ENCODE measurements around the gene KRT73. TPM values are rescaled to one million over a fixed set of nuclear protein-coding genes. Genes with fewer than 3 reads are reported as not detected.

KRT73 gene
- polyA plus RNA-seq, 1 experiment, result not detected

DNA sequence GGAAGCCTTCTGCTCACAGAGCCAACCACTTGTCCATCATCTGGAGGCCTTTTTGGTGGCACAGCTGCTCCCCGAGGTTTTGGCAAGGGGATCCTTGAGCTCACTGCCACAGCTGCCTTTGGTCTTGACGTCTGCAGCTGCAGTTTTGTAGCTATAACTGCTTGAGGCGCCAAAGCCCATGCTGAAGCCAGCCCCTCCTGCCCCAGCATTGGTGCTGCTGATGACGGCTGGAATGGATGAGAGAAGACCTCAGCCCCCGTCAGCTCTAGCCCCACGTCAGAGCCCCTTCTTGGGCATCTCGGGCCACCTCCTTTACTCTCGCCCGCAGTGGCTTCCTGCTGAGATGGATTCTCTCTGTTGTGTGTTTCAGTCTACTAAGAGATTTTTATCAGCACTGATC lies 32.4 kb downstream of the KRT73 start:
- H3K27me3 ChIP-seq (ENCODE audit: control insufficient read depth, insufficient read depth, low read length), result peaks cover 16% of the 10 kb centered on the region
- POLR2A ChIA-PET, result no interaction called here
- TF ChIP-seq, protein P1, sequence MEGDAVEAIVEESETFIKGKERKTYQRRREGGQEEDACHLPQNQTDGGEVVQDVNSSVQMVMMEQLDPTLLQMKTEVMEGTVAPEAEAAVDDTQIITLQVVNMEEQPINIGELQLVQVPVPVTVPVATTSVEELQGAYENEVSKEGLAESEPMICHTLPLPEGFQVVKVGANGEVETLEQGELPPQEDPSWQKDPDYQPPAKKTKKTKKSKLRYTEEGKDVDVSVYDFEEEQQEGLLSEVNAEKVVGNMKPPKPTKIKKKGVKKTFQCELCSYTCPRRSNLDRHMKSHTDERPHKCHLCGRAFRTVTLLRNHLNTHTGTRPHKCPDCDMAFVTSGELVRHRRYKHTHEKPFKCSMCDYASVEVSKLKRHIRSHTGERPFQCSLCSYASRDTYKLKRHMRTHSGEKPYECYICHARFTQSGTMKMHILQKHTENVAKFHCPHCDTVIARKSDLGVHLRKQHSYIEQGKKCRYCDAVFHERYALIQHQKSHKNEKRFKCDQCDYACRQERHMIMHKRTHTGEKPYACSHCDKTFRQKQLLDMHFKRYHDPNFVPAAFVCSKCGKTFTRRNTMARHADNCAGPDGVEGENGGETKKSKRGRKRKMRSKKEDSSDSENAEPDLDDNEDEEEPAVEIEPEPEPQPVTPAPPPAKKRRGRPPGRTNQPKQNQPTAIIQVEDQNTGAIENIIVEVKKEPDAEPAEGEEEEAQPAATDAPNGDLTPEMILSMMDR (IDR thresholded peaks at IDR 0.05; ENCODE audit: insufficient read depth, low read depth, low read length), result no peak
- CTCF ChIA-PET, result interaction anchor here (0.6 to 17.2 kb wide), 6 partner anchors 10 to 394 kb away, joined by 3 to 283 read pairs (median 4); no protein-coding TSS in a partner anchor
- H3K4me3 ChIP-seq (ENCODE audit: low read depth, low read length), result no peak overlapping the region
- no peaks in the 10 kb centered on the region for H3K36me3 ChIP-seq (ENCODE audit: control insufficient read depth, insufficient read depth, low read length)
- DNase-seq (ENCODE audit: low read depth), result no peak

DNA sequence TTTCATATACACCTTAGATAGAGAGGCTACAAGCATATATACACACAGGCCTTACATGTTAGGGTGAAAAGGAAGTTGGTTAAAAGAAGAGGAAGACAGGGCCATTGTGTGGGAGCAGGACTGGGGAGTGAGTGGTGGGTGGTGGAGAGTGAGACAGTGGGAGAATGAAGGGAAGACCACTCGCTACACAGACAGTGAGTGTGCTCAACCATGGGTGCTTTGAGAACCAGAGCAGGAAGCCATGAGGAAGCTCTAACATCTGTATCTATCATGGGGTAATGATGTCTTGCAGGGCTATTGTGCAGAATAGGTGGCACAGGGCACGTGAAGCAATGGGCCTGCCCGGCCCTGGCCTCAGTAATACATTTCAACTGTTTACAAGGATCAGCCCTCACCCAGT lies 33.3 kb downstream of the KRT73 start:
- no peak for DNase-seq (ENCODE audit: low read depth)

DNA sequence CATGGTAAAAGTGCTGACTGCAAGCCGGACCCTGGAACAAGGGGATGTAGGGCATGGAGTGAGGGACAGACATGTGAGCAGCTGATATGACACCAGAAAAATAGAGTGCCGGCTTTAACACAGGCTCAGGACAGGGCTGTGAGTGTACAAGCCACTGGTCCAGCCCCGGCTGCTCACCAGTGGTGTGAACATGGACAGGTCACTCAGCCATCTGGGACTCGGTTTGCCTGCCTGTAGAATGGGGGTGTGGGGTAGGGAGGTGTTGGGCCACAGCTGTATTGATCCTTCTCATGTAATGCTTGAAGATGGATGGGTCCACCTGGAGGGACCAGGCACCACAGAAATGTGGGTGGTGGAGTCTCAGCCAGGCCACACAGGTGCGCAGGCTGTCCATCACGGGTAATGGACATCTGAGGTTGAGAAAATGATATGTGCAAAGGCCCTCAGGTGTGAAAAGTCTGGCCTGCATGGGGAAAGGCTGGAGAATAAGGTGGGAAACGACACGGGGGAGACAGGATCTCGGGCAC lies 34.1 kb downstream of the KRT73 start:
- ChIA-PET POLR2A (no interaction called here), CTCF (interaction anchor here (0.9 to 17.2 kb wide), 10 partner anchors 21 to 305 kb away, joined by 3 to 283 read pairs (median 6); partner anchors contain the start of gene KRT84)
- DNase-seq (ENCODE audit: low read depth), result no peak
- Histone ChIP-seq H3K27me3 (ENCODE audit: control insufficient read depth, insufficient read depth, low read length) (peaks cover 17% of the 10 kb centered on the region), H3K36me3 (ENCODE audit: control insufficient read depth, insufficient read depth, low read length) (no peaks in the 10 kb centered on the region), H3K4me3 (ENCODE audit: low read depth, low read length) (no peak overlapping the region)
- TF ChIP-seq, protein P1 (IDR thresholded peaks at IDR 0.05; ENCODE audit: insufficient read depth, low read depth, low read length), result no peak

More for the DNA sequence above, 33.3 kb downstream of the KRT73 start:
- Histone ChIP-seq H3K36me3 (ENCODE audit: control insufficient read depth, insufficient read depth, low read length) (no peaks in the 10 kb centered on the region), H3K27me3 (ENCODE audit: control insufficient read depth, insufficient read depth, low read length) (peaks cover 16% of the 10 kb centered on the region), H3K4me3 (ENCODE audit: low read depth, low read length) (no peak overlapping the region)
- CTCF ChIA-PET, result interaction anchor here (0.5 to 17.2 kb wide), 7 partner anchors 21 to 395 kb away, joined by 3 to 283 read pairs (median 5); partner anchors contain the start of gene KRT84
- TF ChIP-seq, protein P1 (IDR thresholded peaks at IDR 0.05; ENCODE audit: insufficient read depth, low read depth, low read length), result no peak
- POLR2A ChIA-PET, result no interaction called here

DNA sequence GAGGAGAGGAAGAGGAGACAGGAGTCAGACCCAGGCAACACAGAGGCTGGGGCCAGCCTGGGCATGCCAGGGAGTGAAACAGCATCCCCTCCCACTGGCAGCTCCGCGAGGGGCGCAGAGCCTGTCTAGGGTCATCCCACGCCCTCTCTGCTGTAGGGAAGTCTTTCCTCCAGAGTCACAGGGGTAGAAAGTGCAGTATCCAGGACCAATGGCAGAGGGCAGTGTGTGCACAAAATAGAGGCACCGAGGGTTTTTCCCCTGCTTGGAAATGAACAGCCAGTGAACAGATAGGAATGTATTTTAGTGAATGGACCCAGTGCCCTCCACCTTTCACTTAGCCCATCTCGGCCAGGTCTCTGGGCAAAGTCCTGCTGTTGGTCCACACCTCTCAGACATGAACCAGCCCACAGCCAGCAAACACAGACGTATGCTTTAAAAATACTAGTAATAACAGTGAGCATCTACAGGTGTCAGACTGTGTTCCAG lies 35.3 kb downstream of the KRT73 start:
- Histone ChIP-seq H3K4me3 (ENCODE audit: low read depth, low read length) (no peak overlapping the region), H3K36me3 (ENCODE audit: control insufficient read depth, insufficient read depth, low read length) (no peaks in the 10 kb centered on the region), H3K27me3 (ENCODE audit: control insufficient read depth, insufficient read depth, low read length) (peaks cover 16% of the 10 kb centered on the region)
- TF ChIP-seq, protein P1 (IDR thresholded peaks at IDR 0.05; ENCODE audit: insufficient read depth, low read depth, low read length), result peak; percentile 76
- ChIA-PET POLR2A (no interaction called here), CTCF (interaction anchor here (0.7 to 17.2 kb wide), 16 partner anchors 9 to 426 kb away, joined by 3 to 283 read pairs (median 5); partner anchors contain the start of genes KRT5, KRT74 and KRT84)
- no peak for DNase-seq (ENCODE audit: low read depth)

DNA sequence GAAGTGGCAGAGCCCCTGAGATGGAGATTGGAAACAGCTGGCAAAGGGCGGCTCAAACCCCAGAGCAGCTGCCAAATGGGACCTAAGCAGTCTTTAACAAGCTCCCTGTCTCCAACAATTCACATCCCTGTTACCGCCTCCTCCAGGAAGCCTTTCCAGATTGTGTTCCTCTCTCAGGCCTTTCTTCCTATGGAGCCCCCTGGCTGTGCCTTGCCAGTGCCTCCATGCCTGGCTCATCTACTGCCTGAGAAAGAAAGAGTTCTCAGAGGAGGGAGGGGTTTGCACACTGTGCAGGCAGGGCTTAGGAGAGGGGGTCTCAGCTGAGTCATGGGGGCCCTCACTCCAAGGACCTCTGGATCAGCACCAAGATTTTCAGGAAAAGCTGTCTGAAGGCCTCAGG lies 35.9 kb downstream of the KRT73 start:
- TF ChIP-seq, protein P1 (IDR thresholded peaks at IDR 0.05; ENCODE audit: insufficient read depth, low read depth, low read length), result no peak
- ChIA-PET POLR2A (no interaction called here), CTCF (interaction anchor here (0.7 to 17.2 kb wide), 15 partner anchors 9 to 425 kb away, joined by 3 to 283 read pairs (median 5); partner anchors contain the start of genes KRT5 and KRT74)
- H3K36me3 ChIP-seq (ENCODE audit: control insufficient read depth, insufficient read depth, low read length), result no peaks in the 10 kb centered on the region
- no peak for DNase-seq (ENCODE audit: low read depth)
- H3K4me3 ChIP-seq (ENCODE audit: low read depth, low read length), result no peak overlapping the region
- H3K27me3 ChIP-seq (ENCODE audit: control insufficient read depth, insufficient read depth, low read length), result peaks cover 14% of the 10 kb centered on the region

Data from BJ (cell line).